K562 (cell line): ENCODE measurements around the gene TIMM44.

ENCODE experiments used
- BCL6 ChIP-seq: fragments of 250-450 bp; sonication (Bioruptor Pico); IDR thresholded peaks from 2 replicates; pipeline ENCODE4 v1.4.0; 2020
- CBFB ChIP-seq: sonication (generic); formaldehyde crosslinking; IDR thresholded peaks from 2 replicates; pipeline ENCODE4 v1.4.0; 2020; ENCODE audit warnings: mild to moderate bottlenecking, missing genetic modification reagents
- CHD2 ChIP-seq: IDR thresholded peaks from 2 replicates; pipeline ENCODE4 v1.6.1; 2011; ENCODE audit warnings: low read depth, low read length
- RBM14 ChIP-seq: fragments of 200-400 bp; formaldehyde crosslinking; IDR thresholded peaks from 2 replicates; pipeline ENCODE4 v1.6.1; 2018; ENCODE audit warnings: low read depth, mild to moderate bottlenecking, low read length, moderate library complexity, borderline replicate concordance; ENCODE audit not compliant: insufficient read depth
- SMAD2 ChIP-seq: fragments of 150-350 bp; IDR thresholded peaks from 2 replicates; pipeline ENCODE4 v1.6.1; 2014; ENCODE audit warnings: low read depth, mild to moderate bottlenecking, low read length
- SRSF9 ChIP-seq: fragments of 200-400 bp; formaldehyde crosslinking; IDR thresholded peaks from 2 replicates; pipeline ENCODE4 v1.6.1; 2017; ENCODE audit warnings: low read depth, low read length, borderline replicate concordance

- TF ChIP-seq SMAD2 = no peak
- TF ChIP-seq SRSF9 = no peak
- TF ChIP-seq CBFB (CRISPR knock-in tag) = no peak
- no peak for TF ChIP-seq BCL6 (CRISPR knock-in tag)
- no peak for TF ChIP-seq CHD2
- TF ChIP-seq RBM14 = no peak
Observed at GRCh38 chr19:7922836-7923195, 20.6 kb downstream of the TIMM44 start.
